Mesenchymal stem cell (in vitro differentiated cells and primary cell): ENCODE data around the gene SLC9A8.

Experiments used
- DNase-seq: peaks from one replicate; pipeline ENCODE4 v3.0.0-alpha.2; 2013
- H2AFZ ChIP-seq: one replicate; pipeline ENCODE4 v1.6.1; 2013; ENCODE audit warnings: low read depth, mild to moderate bottlenecking, control low read depth, inconsistent platforms, low read length, moderate library complexity
- H2AK5ac ChIP-seq: 2 replicates; pipeline ENCODE4 v1.6.1; 2013; ENCODE audit warnings: low read length, moderate library complexity, mild to moderate bottlenecking, inconsistent platforms; ENCODE audit not compliant: severe bottlenecking
- H2BK120ac ChIP-seq: one replicate; pipeline ENCODE4 v1.6.1; 2013; ENCODE audit warnings: low read depth, mild to moderate bottlenecking, inconsistent platforms, low read length, moderate library complexity
- H2BK12ac ChIP-seq, 2 experiments: one replicate each; pipeline ENCODE4 v1.6.1; 2013; ENCODE audit warnings: inconsistent platforms in 2 of 2, low read length in 2 of 2, mild to moderate bottlenecking in 2 of 2, moderate library complexity in 2 of 2, control low read depth in 1 of 2
- H2BK15ac ChIP-seq: one replicate; pipeline ENCODE4 v1.6.1; 2013; ENCODE audit warnings: mild to moderate bottlenecking, low read depth, inconsistent platforms; ENCODE audit not compliant: poor library complexity, severe bottlenecking
- H2BK5ac ChIP-seq: 2 replicates; pipeline ENCODE4 v1.6.1; 2013; ENCODE audit warnings: low read depth, mild to moderate bottlenecking, low read length, control low read depth, inconsistent platforms; ENCODE audit not compliant: poor library complexity, severe bottlenecking
- H3K14ac ChIP-seq, 2 experiments: one replicate each; pipeline ENCODE4 v1.6.1; 2013; ENCODE audit warnings: inconsistent platforms in 2 of 2, low read length in 2 of 2, control low read depth in 1 of 2, mild to moderate bottlenecking in 1 of 2, moderate library complexity in 1 of 2
- H3K18ac ChIP-seq, 2 experiments: one replicate each; pipeline ENCODE4 v1.6.1; 2013; ENCODE audit warnings: inconsistent platforms in 2 of 2, low read length in 2 of 2, control low read depth in 1 of 2, low read depth in 1 of 2, mild to moderate bottlenecking in 1 of 2
- H3K23ac ChIP-seq, 2 experiments: one replicate each; pipeline ENCODE4 v1.6.1; 2013; ENCODE audit warnings: inconsistent platforms in 2 of 2, low read length in 2 of 2, mild to moderate bottlenecking in 2 of 2, moderate library complexity in 2 of 2, control low read depth in 1 of 2
- H3K27ac ChIP-seq: 2 replicates; pipeline ENCODE4 v1.5.1; 2013; ENCODE audit warnings: mild to moderate bottlenecking, moderate library complexity, low read length, control low read depth, inconsistent platforms; ENCODE audit not compliant: poor library complexity, severe bottlenecking
- H3K27me3 ChIP-seq, 2 experiments: 2 replicates each; pipeline versions ENCODE4 v1.6.1 to v1.7.0; 2013; ENCODE audit warnings: low read length in 2 of 2, mild to moderate bottlenecking in 2 of 2, moderate library complexity in 2 of 2, control low read depth in 1 of 2, inconsistent platforms in 1 of 2; ENCODE audit not compliant: control insufficient read depth in 1 of 2, insufficient read depth in 1 of 2
- H3K36me3 ChIP-seq, 2 experiments: 2 replicates each; pipeline versions ENCODE4 v1.6.1 to v1.7.0; 2013; ENCODE audit warnings: low read length in 2 of 2, control low read depth in 1 of 2, inconsistent platforms in 1 of 2, low read depth in 1 of 2, mild to moderate bottlenecking in 1 of 2; ENCODE audit not compliant: insufficient read depth in 2 of 2, control insufficient read depth in 1 of 2
- H3K4ac ChIP-seq, 2 experiments: one replicate each; pipeline ENCODE4 v1.6.1; 2013; ENCODE audit warnings: inconsistent platforms in 2 of 2, low read length in 2 of 2, mild to moderate bottlenecking in 2 of 2, moderate library complexity in 2 of 2, control low read depth in 1 of 2, low read depth in 1 of 2
- H3K4me1 ChIP-seq: 2 replicates; pipeline ENCODE4 v1.6.1; 2013; ENCODE audit warnings: low read depth, low read length, control low read depth; ENCODE audit not compliant: control insufficient read depth, insufficient read depth
- H3K4me2 ChIP-seq: 2 replicates; pipeline ENCODE4 v1.6.1; 2013; ENCODE audit warnings: low read length, mild to moderate bottlenecking, inconsistent platforms; ENCODE audit not compliant: poor library complexity, severe bottlenecking
- H3K4me3 ChIP-seq, 2 experiments: 2 replicates each; pipeline versions ENCODE4 v1.5.1 to v1.7.0; 2013; ENCODE audit warnings: low read length in 2 of 2, mild to moderate bottlenecking in 2 of 2, control low read depth in 1 of 2, low read depth in 1 of 2; ENCODE audit not compliant: insufficient read depth in 1 of 2
- H3K79me1 ChIP-seq: replicated peaks from 2 replicates; pipeline ENCODE4 v1.6.1; 2013; ENCODE audit warnings: mild to moderate bottlenecking, control low read depth, low read length, inconsistent platforms; ENCODE audit not compliant: poor library complexity, severe bottlenecking
- H3K9ac ChIP-seq: 2 replicates; pipeline ENCODE4 v1.7.0; 2013; ENCODE audit warnings: mild to moderate bottlenecking, low read length, moderate library complexity
- H3K9me3 ChIP-seq: 2 replicates; pipeline ENCODE4 v1.7.0; 2013; ENCODE audit warnings: mild to moderate bottlenecking, low read length; ENCODE audit not compliant: control insufficient read depth
- H4K8ac ChIP-seq: one replicate; pipeline ENCODE4 v1.6.1; 2013; ENCODE audit warnings: inconsistent platforms, mild to moderate bottlenecking, low read length, moderate library complexity
- H4K91ac ChIP-seq: one replicate; pipeline ENCODE4 v1.6.1; 2013; ENCODE audit warnings: mild to moderate bottlenecking, low read length, inconsistent platforms
- WGBS: methylation state at CpG from one replicate; pipeline ENCODE4 v1.1.7; 2013; ENCODE audit warnings: mixed read lengths; 5-methylcytosine and 5-hydroxymethylcytosine counted together

SLC9A8 gene

GRCh38 chr20:49856904-49857303, 44.3 kb downstream of the SLC9A8 start:
- Histone ChIP-seq H3K9ac (no peak overlapping the region), H3K18ac (no peak overlapping the region), H2AFZ (no peak overlapping the region), H4K8ac (no peak overlapping the region), H2BK15ac (no peak overlapping the region), H4K91ac (no peak overlapping the region), H3K23ac (no peak overlapping the region), H2BK5ac (no peak overlapping the region), H3K79me1 (peaks cover 2% of the 10 kb centered on the region), H3K4ac (no peak overlapping the region), H3K14ac (no peak overlapping the region), H3K9me3 (no peaks in the 10 kb centered on the region), H2BK12ac (no peak overlapping the region), H3K4me1 (peaks cover 11% of the 10 kb centered on the region), H2BK120ac (no peak overlapping the region), H3K4me2 (no peak overlapping the region), H3K36me3 (peaks cover 24 to 68% of the 10 kb centered on the region in 2 experiments), H2AK5ac (no peak overlapping the region), H3K27me3 (no peaks in the 10 kb centered on the region), H3K27ac (no peak overlapping the region), H3K4me3 (no peak overlapping the region)
- no CpG with 5 or more reads among the region's 3 CpGs for WGBS
- no peak for DNase-seq

GRCh38 chr20:49858076-49858585, 45.5 kb downstream of the SLC9A8 start:
- no peak overlapping the region for H2BK5ac ChIP-seq
- WGBS = 100% methylated on average over 1 of the region's 2 CpGs
- H3K18ac ChIP-seq = no peak overlapping the region
- no peak overlapping the region for H4K91ac ChIP-seq
- no peaks in the 10 kb centered on the region for H3K9me3 ChIP-seq
- H3K4ac ChIP-seq = no peak overlapping the region
- H3K27ac ChIP-seq = no peak overlapping the region
- no peaks in the 10 kb centered on the region for H3K27me3 ChIP-seq
- no peak overlapping the region for H3K9ac ChIP-seq
- H3K36me3 ChIP-seq = peaks cover 21 to 62% of the 10 kb centered on the region in 2 experiments
- no peak overlapping the region for H3K14ac ChIP-seq
- H3K23ac ChIP-seq = no peak overlapping the region
- no peak overlapping the region for H2AFZ ChIP-seq
- H2BK12ac ChIP-seq = no peak overlapping the region
- no peak overlapping the region for H2BK15ac ChIP-seq
- H3K4me2 ChIP-seq = no peak overlapping the region
- DNase-seq = no peak
- no peak overlapping the region for H2BK120ac ChIP-seq
- no peak overlapping the region for H4K8ac ChIP-seq
- peaks cover 11% of the 10 kb centered on the region for H3K4me1 ChIP-seq
- no peak overlapping the region for H2AK5ac ChIP-seq
- no peak overlapping the region for H3K4me3 ChIP-seq
- peaks cover 2% of the 10 kb centered on the region for H3K79me1 ChIP-seq

GRCh38 chr20:49859011-49859410, 46.4 kb downstream of the SLC9A8 start:
- Histone ChIP-seq H3K23ac (no peak overlapping the region), H3K27me3 (no peaks in the 10 kb centered on the region), H4K91ac (no peak overlapping the region), H2BK5ac (no peak overlapping the region), H3K79me1 (peaks cover 2% of the 10 kb centered on the region), H3K27ac (no peak overlapping the region), H3K18ac (no peak overlapping the region), H2AFZ (no peak overlapping the region), H3K9me3 (no peaks in the 10 kb centered on the region), H3K14ac (no peak overlapping the region), H4K8ac (no peak overlapping the region), H3K4me3 (no peak overlapping the region), H3K4ac (no peak overlapping the region), H3K4me2 (no peak overlapping the region), H3K36me3 (peaks cover 17 to 58% of the 10 kb centered on the region in 2 experiments), H2AK5ac (no peak overlapping the region), H2BK120ac (no peak overlapping the region), H3K4me1 (peaks cover 5% of the 10 kb centered on the region), H2BK15ac (no peak overlapping the region), H2BK12ac (no peak overlapping the region), H3K9ac (no peak overlapping the region)
- 98% methylated on average over 5 of the region's 6 CpGs for WGBS
- DNase-seq = no peak

- no peak for DNase-seq
- H3K27me3 ChIP-seq = no peaks in the 10 kb centered on the region
- H2BK5ac ChIP-seq = no peak overlapping the region
- no peak overlapping the region for H2BK120ac ChIP-seq
- H4K91ac ChIP-seq = no peak overlapping the region
- H3K4me1 ChIP-seq = peaks cover 2% of the 10 kb centered on the region
- H3K9me3 ChIP-seq = no peaks in the 10 kb centered on the region
- H3K36me3 ChIP-seq = peaks cover 14 to 57% of the 10 kb centered on the region in 2 experiments
- no peak overlapping the region for H2AK5ac ChIP-seq
- H3K4me3 ChIP-seq = no peak overlapping the region
- no peak overlapping the region for H2AFZ ChIP-seq
- no peak overlapping the region for H4K8ac ChIP-seq
- no peak overlapping the region for H3K14ac ChIP-seq
- H3K9ac ChIP-seq = no peak overlapping the region
- no peak overlapping the region for H3K23ac ChIP-seq
- H3K4me2 ChIP-seq = no peak overlapping the region
- H3K4ac ChIP-seq = no peak overlapping the region
- no peak overlapping the region for H3K27ac ChIP-seq
- H2BK12ac ChIP-seq = no peak overlapping the region
- no peak overlapping the region for H2BK15ac ChIP-seq
- H3K18ac ChIP-seq = no peak overlapping the region
- H3K79me1 ChIP-seq = peaks cover under 1% of the 10 kb centered on the region
Measured at GRCh38 chr20:49859807-49860206, 47.2 kb downstream of the SLC9A8 start.
